SK-N-MC (cell line): ENCODE measurements around the gene ANKRD33.
"Not testable (repeated sequence)": the region's sequence is repeated elsewhere in the genome, so short reads cannot be mapped to it uniquely, and the experiment has no call there.

Experiments used
- DNase-seq: peaks from one replicate; pipeline ENCODE4 v3.0.0-alpha.2; 2011; ENCODE audit warnings: low read depth, low spot score
- H3K27ac ChIP-seq: fragments of 200-600 bp; sonication (generic); 2 replicates; pipeline ENCODE4 v1.5.1; 2016; ENCODE audit warnings: mixed run types
- H3K36me3 ChIP-seq: fragments of 200-600 bp; sonication (generic); 2 replicates; pipeline ENCODE4 v1.6.1; 2017; ENCODE audit warnings: antibody characterized with exemption, low read length, mixed read lengths; ENCODE audit not compliant: insufficient read depth
- H3K4me3 ChIP-seq: fragments of 200-600 bp; sonication (generic); 2 replicates; pipeline ENCODE4 v1.5.1; 2016
- H3K9ac ChIP-seq: fragments of 200-600 bp; sonication (generic); 2 replicates; pipeline ENCODE4 v1.8.0; 2017; ENCODE audit warnings: mixed run types, mixed read lengths; ENCODE audit not compliant: insufficient read length
- H3K9me3 ChIP-seq: fragments of 200-600 bp; sonication (generic); 2 replicates; pipeline ENCODE4 v1.6.1; 2017; ENCODE audit warnings: low read depth, mild to moderate bottlenecking, antibody characterized with exemption, low read length, moderate library complexity, mixed read lengths
- EZH2 ChIP-seq: fragments of 200-600 bp; sonication (generic); IDR thresholded peaks from one replicate; pipeline ENCODE4 v1.6.1; 2017; ENCODE audit warnings: antibody characterized with exemption
- FOXP2 ChIP-seq: optimal IDR thresholded peaks from 2 replicates; pipeline ENCODE3; 2011; ENCODE audit warnings: mild to moderate bottlenecking, moderate library complexity; ENCODE audit not compliant: insufficient read depth; ENCODE audit errors: extremely low read length, control extremely low read depth
- POLR2AphosphoS5 ChIP-seq: IDR thresholded peaks from 2 replicates; pipeline ENCODE4 v1.6.1; 2012; ENCODE audit warnings: mild to moderate bottlenecking, low read depth, low read length, borderline replicate concordance

ANKRD33 gene

GRCh38 chr12:51883295-51883694 lies 4.6 kb upstream of the ANKRD33 start:
- no peak overlapping the region; the same call in 1 of the 2 replicates for H3K27ac ChIP-seq
- H3K4me3 ChIP-seq = no peak overlapping the region
- H3K36me3 ChIP-seq = no peaks in the 10 kb centered on the region
- H3K9me3 ChIP-seq = no peaks in the 10 kb centered on the region
- no peak for DNase-seq
- TF ChIP-seq POLR2AphosphoS5 (no peak), EZH2 (no peak), FOXP2 (no peak)
- H3K9ac ChIP-seq = no peak overlapping the region

DNA sequence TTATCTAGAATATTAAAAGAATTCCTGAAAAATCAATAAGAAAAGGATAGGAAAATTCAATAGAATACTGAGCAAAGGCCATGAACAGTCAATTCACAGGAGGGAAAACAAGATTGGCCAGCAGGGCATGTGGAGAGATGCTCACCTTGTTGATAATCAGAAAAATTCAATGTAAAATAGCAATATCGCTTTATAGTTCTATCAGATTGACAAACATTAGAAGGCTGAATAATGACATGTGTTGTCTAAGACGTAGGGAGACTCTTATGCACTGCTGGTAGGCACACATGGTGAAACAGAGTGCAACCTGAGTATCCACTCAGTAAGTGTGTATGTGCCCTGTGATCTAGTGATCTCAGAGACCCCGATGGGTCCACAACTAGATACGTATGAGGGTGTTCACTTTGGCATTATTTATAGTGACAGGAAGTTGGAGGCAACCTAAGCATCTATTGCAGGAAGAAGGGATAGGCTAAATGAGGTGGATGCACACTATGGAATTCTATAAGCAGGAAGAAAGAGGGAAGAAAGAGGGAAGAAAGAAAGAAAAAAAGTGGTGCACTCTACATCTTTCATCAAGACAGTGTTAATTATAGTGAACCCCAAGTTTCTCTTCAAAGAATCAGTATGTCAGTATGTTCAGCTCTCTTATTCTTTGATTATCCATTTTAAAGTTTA lies 3.8 kb upstream of the ANKRD33 start:
- H3K36me3 ChIP-seq = no peaks in the 10 kb centered on the region
- no peak overlapping the region for H3K9ac ChIP-seq
- TF ChIP-seq FOXP2 (no peak), POLR2AphosphoS5 (no peak), EZH2 (no peak)
- H3K9me3 ChIP-seq = no peaks in the 10 kb centered on the region
- H3K4me3 ChIP-seq = no peak overlapping the region
- no peak overlapping the region for H3K27ac ChIP-seq
- DNase-seq = no peak

GRCh38 chr12:51884676-51885229 lies 3.1 kb upstream of the ANKRD33 start:
- TF ChIP-seq FOXP2 (no peak), EZH2 (no peak), POLR2AphosphoS5 (no peak)
- Histone ChIP-seq H3K9me3 (no peaks in the 10 kb centered on the region), H3K36me3 (no peaks in the 10 kb centered on the region), H3K4me3 (no peak overlapping the region), H3K27ac (no peak overlapping the region), H3K9ac (no peak overlapping the region)
- no peak for DNase-seq

GRCh38 chr12:51885294-51886020 lies 2.4 kb upstream of the ANKRD33 start:
- H3K9ac ChIP-seq, H3K27ac ChIP-seq: not testable (repeated sequence)
- peak overlapping the region; percentile 17; the same call in 1 of the 2 replicates for H3K4me3 ChIP-seq

GRCh38 chr12:51886021-51886710 lies 1.7 kb upstream of the ANKRD33 start:
- peak overlapping the region; percentile 58; the same call in 1 of the 2 replicates for H3K27ac ChIP-seq
- H3K9me3 ChIP-seq = no peaks in the 10 kb centered on the region
- no peaks in the 10 kb centered on the region for H3K36me3 ChIP-seq
- no peak overlapping the region for H3K9ac ChIP-seq
- no peak for TF ChIP-seq EZH2
- no peak for TF ChIP-seq POLR2AphosphoS5
- peak; percentile 80 for TF ChIP-seq FOXP2
- peak overlapping the region; percentile 17; the same call in 1 of the 2 replicates for H3K4me3 ChIP-seq
- DNase-seq = no peak

More at GRCh38 chr12:51885294-51886020, 2.4 kb upstream of the ANKRD33 start:
- not testable (repeated sequence) for H3K36me3 ChIP-seq, H3K9me3 ChIP-seq, DNase-seq

GRCh38 chr12:51888316-51889215 lies 663 bp downstream of the ANKRD33 start:
- TF ChIP-seq FOXP2 (no peak), POLR2AphosphoS5 (no peak), EZH2 (no peak)
- H3K4me3 ChIP-seq = no peak overlapping the region
- no peak for DNase-seq
- no peak overlapping the region for H3K9ac ChIP-seq
- H3K36me3 ChIP-seq = no peaks in the 10 kb centered on the region
- no peak overlapping the region for H3K27ac ChIP-seq
- no peaks in the 10 kb centered on the region for H3K9me3 ChIP-seq

DNA sequence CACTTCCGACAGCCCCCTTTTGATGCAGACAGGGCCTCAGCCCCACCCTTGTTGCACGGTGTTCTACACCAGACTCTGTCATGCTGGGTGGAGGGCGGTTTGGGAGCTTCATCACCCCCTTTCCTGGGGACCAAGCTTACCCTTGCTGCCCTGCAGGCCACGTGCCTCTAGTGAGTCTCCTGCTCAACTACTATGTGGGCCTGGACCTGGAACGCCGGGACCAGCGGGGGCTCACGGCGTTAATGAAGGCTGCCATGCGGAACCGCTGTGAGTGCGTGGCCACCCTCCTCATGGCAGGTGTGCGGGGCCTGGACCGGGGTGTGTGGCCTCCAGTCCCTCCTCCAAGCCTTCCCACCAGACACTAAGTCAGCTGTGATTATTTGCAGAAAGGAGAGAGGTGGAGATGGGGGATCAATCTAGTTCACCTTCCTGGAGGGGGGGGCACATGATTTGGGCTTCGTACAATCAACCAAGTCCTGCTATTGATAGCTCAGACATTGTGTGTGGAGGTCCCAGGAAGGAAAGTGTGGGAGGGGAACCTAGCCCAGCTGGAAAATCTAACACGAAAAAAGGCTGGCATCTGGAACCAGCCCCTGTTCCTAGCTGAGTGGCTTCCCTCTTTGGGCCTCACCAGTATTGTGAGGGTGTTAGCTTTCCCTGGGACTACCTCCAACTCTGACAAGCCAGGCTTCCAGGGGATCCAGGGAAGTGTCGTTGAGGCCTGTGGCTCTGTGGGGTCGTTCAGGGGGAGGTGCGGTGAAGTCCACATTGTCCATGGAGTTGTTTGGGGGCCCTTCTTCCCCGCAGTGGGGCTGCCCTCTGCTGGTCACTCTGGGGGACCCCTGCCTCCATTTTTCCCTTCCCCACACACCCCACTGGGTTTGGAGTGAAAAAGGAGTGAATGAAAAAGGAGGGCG lies 1.6 kb downstream of the ANKRD33 start:
- no peak overlapping the region for H3K27ac ChIP-seq
- no peaks in the 10 kb centered on the region for H3K36me3 ChIP-seq
- no peak for TF ChIP-seq EZH2
- no peak for TF ChIP-seq FOXP2
- TF ChIP-seq POLR2AphosphoS5 = no peak
- H3K9ac ChIP-seq = no peak overlapping the region
- no peaks in the 10 kb centered on the region for H3K9me3 ChIP-seq
- H3K4me3 ChIP-seq = no peak overlapping the region
- no peak for DNase-seq
